ENCODE results near the gene GNA12. TPM values are rescaled to one million over a fixed set of nuclear protein-coding genes. Genes with fewer than 3 reads are reported as not detected.
A peak's percentile ranks its signal among the peaks of the same experiment; 100 is the strongest.

GNA12 gene
- total and polyA plus RNA-seq, 2 of the 4 experiments (the other 2 are of a cell fraction) = 14.3 to 93.9 TPM

DNA sequence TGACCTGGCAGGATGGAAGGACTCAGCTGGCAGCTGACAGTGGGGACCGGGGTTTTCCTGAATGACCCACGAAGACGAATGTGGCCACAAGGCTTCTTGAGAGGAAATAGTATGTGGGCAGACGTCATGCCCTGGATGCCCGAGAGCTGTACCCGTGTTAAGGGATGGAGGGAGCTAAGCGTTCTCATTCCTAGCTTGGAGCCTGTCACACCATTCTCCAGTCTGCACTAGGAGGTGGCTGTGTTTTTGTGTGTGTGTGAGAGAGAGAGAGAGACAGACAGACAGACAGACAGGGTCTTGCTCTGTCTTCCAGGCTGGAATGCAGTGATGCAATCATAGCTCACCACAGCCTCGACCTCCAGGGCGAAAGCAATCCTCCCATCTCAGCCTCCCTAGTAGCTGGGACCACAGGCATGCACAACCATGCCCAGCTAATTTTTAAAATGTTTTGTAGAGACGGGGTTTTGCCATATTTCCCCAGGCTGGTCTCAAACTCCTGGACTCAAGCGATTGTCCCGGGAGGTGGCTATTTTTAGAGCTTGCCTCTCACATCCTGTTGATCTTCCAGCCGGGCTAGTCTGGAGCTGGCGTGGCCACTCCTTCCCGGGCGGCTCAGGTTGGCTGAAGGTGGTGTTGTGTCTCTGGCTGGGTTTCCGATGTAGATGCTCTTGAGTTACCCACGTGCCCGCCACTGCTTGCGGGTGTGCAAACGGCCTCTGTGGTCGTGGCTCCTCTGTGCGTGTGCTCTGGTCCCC lies 154.0 kb downstream of the GNA12 start:
- no peak overlapping the region for H3K14ac ChIP-seq (replicated peaks; ENCODE audit: low read depth, low read length)
- H4K5ac ChIP-seq (ENCODE audit: low read depth, low read length) = no peak overlapping the region
- no peak overlapping the region; the same call in 1 of the 2 replicates for H2BK120ac ChIP-seq (ENCODE audit: low read depth, low read length)
- no peak overlapping the region for H3K56ac ChIP-seq (ENCODE audit: extremely low read depth, insufficient read depth, low read length)
- no peaks in the 10 kb centered on the region for H3K36me3 ChIP-seq (ENCODE audit: control insufficient read depth, insufficient read depth, low read length)
- intact Hi-C loops (cut with micrococcal nuclease) = no loop called here
- CTCF ChIA-PET = interaction anchor here (0.6 to 1.4 kb wide), 4 partner anchors 9 to 268 kb away, joined by 3 to 5 read pairs (median 4); no protein-coding TSS in a partner anchor
- no peaks in the 10 kb centered on the region for H3K79me1 ChIP-seq (ENCODE audit: low read depth in 1 of 2, low read length in 2 of 2)
- H3K9me1 ChIP-seq (ENCODE audit: insufficient read depth, low read length) = no peaks in the 10 kb centered on the region
- H3K9ac ChIP-seq (ENCODE audit: low read depth, low read length) = no peak overlapping the region
- H3K27ac ChIP-seq (ENCODE audit: insufficient read depth, low read length) = no peak overlapping the region
- peak; percentile 53 for DNase-seq
- no peak overlapping the region for H2BK20ac ChIP-seq (ENCODE audit: low read depth, low read length)
- dilution Hi-C loops (cut with HindIII; ENCODE audit: low sequenced_read_pairs, unreplicated experiment) = no loop called here
- 78% methylated on average over 7 of the region's 23 CpGs; no CpG with 5 or more reads in 1 of the 2 experiments for WGBS, 2 experiments (ENCODE audit: extremely low coverage in 2 of 2, insufficient read length in 1 of 2)
- peaks cover 9% of the 10 kb centered on the region; the same call in 1 of the 2 replicates for H3K27me3 ChIP-seq (ENCODE audit: control insufficient read depth, insufficient read depth, low read length)
- no peak overlapping the region for H2BK5ac ChIP-seq (ENCODE audit: low read depth, low read length, poor library complexity, severe bottlenecking)
- in situ Hi-C loops (cut with MboI; ENCODE audit: low sequenced_read_pairs) = loop anchor here (25.0 kb wide), 1 partner anchor 472 kb away; no protein-coding TSS in a partner anchor
- no peaks in the 10 kb centered on the region for H4K20me1 ChIP-seq (ENCODE audit: insufficient read depth, low read length)
- no peak for TF ChIP-seq MXI1 (IDR thresholded peaks at IDR 0.05; ENCODE audit: borderline replicate concordance, low read depth, low read length)
- TF ChIP-seq CEBPB (IDR thresholded peaks at IDR 0.05; ENCODE audit: low read depth, low read length) = peak; percentile 89
- peak; percentile 2 for ATAC-seq (ENCODE audit: low read depth)
- POLR2A ChIA-PET (ENCODE audit: unreplicated experiment) = no interaction called here
- peaks cover 6% of the 10 kb centered on the region for H3K4me1 ChIP-seq (ENCODE audit: control insufficient read depth, insufficient read depth, low read length)
- H2AK9ac ChIP-seq (replicated peaks; ENCODE audit: low read depth, low read length, poor library complexity) = peak overlapping the region; percentile 48
- no peak overlapping the region for H4K8ac ChIP-seq (ENCODE audit: low read depth in 2 of 2, low read length in 2 of 2)
- H3K4ac ChIP-seq (ENCODE audit: low read depth, low read length) = no peak overlapping the region
- BruUV-seq (replicated peaks) = no TSS peak
- peak overlapping the region; percentile 1 for H2AFZ ChIP-seq (replicated peaks; ENCODE audit: low read length, poor library complexity)
- H2BK15ac ChIP-seq (ENCODE audit: low read depth, low read length) = no peak overlapping the region
- H3K4me2 ChIP-seq (ENCODE audit: low read depth, low read length) = no peak overlapping the region
- no peaks in the 10 kb centered on the region for H3K9me3 ChIP-seq (ENCODE audit: control insufficient read depth, insufficient read depth, low read length)
- no peak overlapping the region for H3K4me3 ChIP-seq (ENCODE audit: insufficient read depth, low read depth, low read length)
- H4K91ac ChIP-seq (ENCODE audit: insufficient read depth, low read depth, low read length) = no peak overlapping the region
- no peak overlapping the region for H3K18ac ChIP-seq (ENCODE audit: low read depth, low read length)
- H2AK5ac ChIP-seq (ENCODE audit: low read depth, low read length) = no peak overlapping the region; the same call in 1 of the 2 replicates
- H3K23ac ChIP-seq (ENCODE audit: low read depth, low read length) = no peak overlapping the region

Measured in IMR-90 (cell line).